AG09309 (cell line): ENCODE data around the gene BCDIN3D.

Source experiments
- DNase-seq: peaks from one replicate; pipeline ENCODE4 v3.0.0-alpha.2; 2010; ENCODE audit warnings: low read depth
- H3K4me3 ChIP-seq: 2 replicates; pipeline ENCODE4 v1.5.1; 2011; ENCODE audit warnings: mild to moderate bottlenecking, low read depth, low read length, moderate library complexity; ENCODE audit not compliant: control insufficient read depth
- CTCF ChIP-seq: IDR thresholded peaks from 2 replicates; pipeline ENCODE4 v1.5.1; 2011; ENCODE audit warnings: mild to moderate bottlenecking, low read depth, low read length, inconsistent platforms; ENCODE audit not compliant: insufficient read depth, control insufficient read depth; ENCODE audit errors: missing control alignments

The BCDIN3D gene

GRCh38 chr12:49824895-49825294 is 18.0 kb downstream of the BCDIN3D start:
- no peak for TF ChIP-seq CTCF
- no peak overlapping the region for H3K4me3 ChIP-seq
- no peak for DNase-seq

GRCh38 chr12:49824416-49824815 is 18.5 kb downstream of the BCDIN3D start:
- TF ChIP-seq CTCF = no peak
- DNase-seq = no peak
- H3K4me3 ChIP-seq = no peak overlapping the region

- TF ChIP-seq CTCF = no peak
- no peak overlapping the region for H3K4me3 ChIP-seq
- DNase-seq = no peak
Measured at GRCh38 chr12:49823951-49824350, 19.0 kb downstream of the BCDIN3D start.

GRCh38 chr12:49823350-49823749 is 19.6 kb downstream of the BCDIN3D start:
- DNase-seq = no peak
- no peak for TF ChIP-seq CTCF
- no peak overlapping the region for H3K4me3 ChIP-seq

GRCh38 chr12:49821373-49822287 is 21.3 kb downstream of the BCDIN3D start:
- no peak for DNase-seq
- no peak overlapping the region for H3K4me3 ChIP-seq
- TF ChIP-seq CTCF = no peak

GRCh38 chr12:49819786-49820185 is 23.1 kb downstream of the BCDIN3D start:
- DNase-seq = no peak
- no peak for TF ChIP-seq CTCF
- H3K4me3 ChIP-seq = no peak overlapping the region
